ENCODE measurements around the gene HDAC11.

DNA sequence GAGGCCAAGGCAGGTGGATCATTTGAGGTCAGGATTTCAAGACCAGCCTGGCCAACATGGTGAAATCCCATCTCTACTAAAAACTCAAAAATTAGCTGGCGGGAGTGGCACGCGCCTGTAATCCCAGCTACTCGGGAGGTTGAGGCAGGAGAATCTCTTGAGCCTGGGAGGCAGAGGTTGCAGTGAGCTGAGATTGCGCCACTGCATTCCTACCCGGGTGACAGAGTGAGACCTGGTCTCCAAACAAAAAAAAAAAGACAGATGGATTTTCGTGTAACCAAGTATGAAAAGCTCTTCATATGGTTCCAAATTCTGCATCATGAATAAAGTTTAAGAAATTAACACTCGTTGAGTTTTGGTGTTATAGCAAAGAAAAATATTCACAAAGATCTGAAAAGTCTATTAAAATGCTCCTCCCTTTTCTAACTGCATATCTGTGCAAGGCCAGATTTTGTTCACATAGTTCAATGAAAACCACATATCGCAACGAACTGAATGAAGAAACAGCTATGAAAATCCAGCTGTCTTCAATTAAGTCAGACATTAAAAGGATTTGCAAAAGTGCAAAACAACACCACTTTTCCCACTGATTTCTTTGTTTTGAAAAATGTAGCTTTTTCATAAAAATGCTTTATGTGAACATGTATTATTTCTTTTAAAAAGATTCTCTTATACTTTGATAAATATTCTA lies 45.0 kb downstream of the HDAC11 start:
- TF ChIP-seq, protein P1, sequence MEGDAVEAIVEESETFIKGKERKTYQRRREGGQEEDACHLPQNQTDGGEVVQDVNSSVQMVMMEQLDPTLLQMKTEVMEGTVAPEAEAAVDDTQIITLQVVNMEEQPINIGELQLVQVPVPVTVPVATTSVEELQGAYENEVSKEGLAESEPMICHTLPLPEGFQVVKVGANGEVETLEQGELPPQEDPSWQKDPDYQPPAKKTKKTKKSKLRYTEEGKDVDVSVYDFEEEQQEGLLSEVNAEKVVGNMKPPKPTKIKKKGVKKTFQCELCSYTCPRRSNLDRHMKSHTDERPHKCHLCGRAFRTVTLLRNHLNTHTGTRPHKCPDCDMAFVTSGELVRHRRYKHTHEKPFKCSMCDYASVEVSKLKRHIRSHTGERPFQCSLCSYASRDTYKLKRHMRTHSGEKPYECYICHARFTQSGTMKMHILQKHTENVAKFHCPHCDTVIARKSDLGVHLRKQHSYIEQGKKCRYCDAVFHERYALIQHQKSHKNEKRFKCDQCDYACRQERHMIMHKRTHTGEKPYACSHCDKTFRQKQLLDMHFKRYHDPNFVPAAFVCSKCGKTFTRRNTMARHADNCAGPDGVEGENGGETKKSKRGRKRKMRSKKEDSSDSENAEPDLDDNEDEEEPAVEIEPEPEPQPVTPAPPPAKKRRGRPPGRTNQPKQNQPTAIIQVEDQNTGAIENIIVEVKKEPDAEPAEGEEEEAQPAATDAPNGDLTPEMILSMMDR (IDR thresholded peaks at IDR 0.05), result no peak
- no peak for TF ChIP-seq POLR2A (IDR thresholded peaks at IDR 0.05)
